DOHH2 (cell line): ENCODE results near the gene SLC9A8.

ENCODE experiments used
- H3F3A ChIP-seq: fragments of 200-600 bp; sonication (generic), shearing (Covaris generic); 2 replicates; pipeline ENCODE4 v1.6.0; 2016; ENCODE audit warnings: antibody characterized with exemption, mild to moderate bottlenecking; ENCODE audit not compliant: control insufficient read depth, insufficient read depth
- H3K27ac ChIP-seq: fragments of 200-600 bp; sonication (generic); 2 replicates; pipeline ENCODE4 v1.5.1; 2014; ENCODE audit warnings: low read depth, mild to moderate bottlenecking, low read length, moderate library complexity
- H3K27me3 ChIP-seq: fragments of 200-600 bp; sonication (generic); 2 replicates; pipeline ENCODE4 v1.6.1; 2014; ENCODE audit warnings: mild to moderate bottlenecking, low read length, mixed read lengths; ENCODE audit not compliant: control insufficient read depth
- H3K36me3 ChIP-seq: fragments of 200-600 bp; sonication (generic); 2 replicates; pipeline ENCODE4 v1.6.1; 2014; ENCODE audit warnings: mild to moderate bottlenecking, low read length, moderate library complexity, mixed read lengths; ENCODE audit not compliant: control insufficient read depth
- H3K4me1 ChIP-seq: fragments of 200-600 bp; sonication (generic); 2 replicates; pipeline ENCODE4 v1.6.1; 2014; ENCODE audit warnings: mild to moderate bottlenecking, low read length, mixed read lengths; ENCODE audit not compliant: control insufficient read depth
- H3K4me2 ChIP-seq: fragments of 200-600 bp; sonication (generic); 2 replicates; pipeline ENCODE4 v1.6.0; 2014; ENCODE audit warnings: mild to moderate bottlenecking, low read length, moderate library complexity
- H3K4me3 ChIP-seq: fragments of 200-600 bp; sonication (generic); 2 replicates; pipeline ENCODE4 v1.5.1; 2014; ENCODE audit warnings: mild to moderate bottlenecking, low read length, mixed read lengths
- H3K79me2 ChIP-seq: fragments of 200-600 bp; sonication (generic); 2 replicates; pipeline ENCODE4 v1.6.1; 2014; ENCODE audit warnings: mild to moderate bottlenecking, low read length, mixed read lengths; ENCODE audit not compliant: control insufficient read depth
- H3K9me2 ChIP-seq: fragments of 200-600 bp; sonication (generic); replicated peaks from 2 replicates; pipeline ENCODE4 v1.6.1; 2014; ENCODE audit warnings: mild to moderate bottlenecking, low read length, mixed read lengths; ENCODE audit not compliant: control insufficient read depth
- H3K9me3 ChIP-seq: fragments of 200-600 bp; sonication (generic); 2 replicates; pipeline ENCODE4 v1.6.1; 2014; ENCODE audit warnings: antibody characterized with exemption, low read length, mixed read lengths; ENCODE audit not compliant: control insufficient read depth, insufficient read depth
- H4K20me1 ChIP-seq: fragments of 200-600 bp; sonication (generic); 2 replicates; pipeline ENCODE4 v1.6.0; 2014; ENCODE audit warnings: low read depth, mild to moderate bottlenecking, antibody characterized with exemption, low read length, moderate library complexity; ENCODE audit not compliant: control insufficient read depth, insufficient read depth
- CTCF ChIP-seq: fragments of 200-600 bp; sonication (generic); IDR thresholded peaks from one replicate; pipeline ENCODE4 v1.5.1; 2014; ENCODE audit warnings: antibody characterized with exemption, mild to moderate bottlenecking, low read depth, low read length; ENCODE audit not compliant: poor library complexity, severe bottlenecking
- EZH2phosphoT487 ChIP-seq: fragments of 200-600 bp; sonication (generic); IDR thresholded peaks from 2 replicates; pipeline ENCODE4 v1.6.1; 2017; ENCODE audit warnings: borderline replicate concordance, mild to moderate bottlenecking, antibody characterized with exemption, low read length, moderate library complexity, mixed read lengths

Gene SLC9A8

GRCh38 chr20:49821870-49822331 is 9.3 kb downstream of the SLC9A8 start:
- H3F3A ChIP-seq: no peaks in the 10 kb centered on the region
- peaks cover 8% of the 10 kb centered on the region; the same call in 1 of the 2 replicates for H3K79me2 ChIP-seq
- H3K4me2 ChIP-seq: no peak overlapping the region
- no peaks in the 10 kb centered on the region for H3K9me3 ChIP-seq
- no peaks in the 10 kb centered on the region for H4K20me1 ChIP-seq
- H3K36me3 ChIP-seq: peaks cover 89% of the 10 kb centered on the region
- TF ChIP-seq CTCF (no peak), EZH2phosphoT487 (no peak)
- no peaks in the 10 kb centered on the region for H3K9me2 ChIP-seq
- H3K27me3 ChIP-seq: no peaks in the 10 kb centered on the region
- H3K4me1 ChIP-seq: peaks cover 28% of the 10 kb centered on the region
- no peak overlapping the region for H3K27ac ChIP-seq
- no peak overlapping the region for H3K4me3 ChIP-seq

GRCh38 chr20:49823152-49823847 is 10.7 kb downstream of the SLC9A8 start:
- peak overlapping the region; percentile 31 for H3K4me3 ChIP-seq
- no peaks in the 10 kb centered on the region for H3K9me2 ChIP-seq
- H3K9me3 ChIP-seq: no peaks in the 10 kb centered on the region
- H4K20me1 ChIP-seq: no peaks in the 10 kb centered on the region
- peaks cover 28% of the 10 kb centered on the region for H3K4me1 ChIP-seq
- peaks cover 85% of the 10 kb centered on the region for H3K36me3 ChIP-seq
- TF ChIP-seq EZH2phosphoT487: no peak
- H3K79me2 ChIP-seq: peaks cover 8% of the 10 kb centered on the region; the same call in 1 of the 2 replicates
- peak overlapping the region; percentile 73 for H3K27ac ChIP-seq
- H3K4me2 ChIP-seq: peak overlapping the region; percentile 53
- no peaks in the 10 kb centered on the region for H3F3A ChIP-seq
- no peaks in the 10 kb centered on the region for H3K27me3 ChIP-seq

GRCh38 chr20:49824206-49824605 is 11.6 kb downstream of the SLC9A8 start:
- Histone ChIP-seq H3K27me3 (no peaks in the 10 kb centered on the region), H3K9me2 (no peaks in the 10 kb centered on the region), H3K27ac (peak overlapping the region; percentile 73), H3K4me3 (no peak overlapping the region), H3K4me2 (peak overlapping the region; percentile 53; the same call in 1 of the 2 replicates), H3F3A (no peaks in the 10 kb centered on the region), H3K79me2 (peaks cover 6% of the 10 kb centered on the region; the same call in 1 of the 2 replicates), H4K20me1 (no peaks in the 10 kb centered on the region), H3K4me1 (peaks cover 28% of the 10 kb centered on the region), H3K36me3 (peaks cover 77% of the 10 kb centered on the region), H3K9me3 (no peaks in the 10 kb centered on the region)
- TF ChIP-seq EZH2phosphoT487 (no peak), CTCF (no peak)

GRCh38 chr20:49825521-49826033 is 12.9 kb downstream of the SLC9A8 start:
- Histone ChIP-seq H3K27ac (no peak overlapping the region), H3K27me3 (no peaks in the 10 kb centered on the region), H3K36me3 (peaks cover 79% of the 10 kb centered on the region), H3K4me3 (no peak overlapping the region), H3K4me2 (no peak overlapping the region), H3K4me1 (peaks cover 28% of the 10 kb centered on the region), H3K79me2 (no peaks in the 10 kb centered on the region), H3F3A (no peaks in the 10 kb centered on the region), H4K20me1 (no peaks in the 10 kb centered on the region), H3K9me3 (no peaks in the 10 kb centered on the region), H3K9me2 (no peaks in the 10 kb centered on the region)
- TF ChIP-seq EZH2phosphoT487 (no peak), CTCF (no peak)
